GM12878 (cell line): ENCODE measurements around the gene SLC30A7. TPM values are rescaled to one million over a fixed set of nuclear protein-coding genes. Genes with fewer than 3 reads are reported as not detected.

Experiments
- ATAC-seq: fragments of 200-7000 bp; cut with Tn5 transposase; 3 replicates; pipeline ENCODE4 v1.9.1; 2020; ENCODE audit warnings: mild to moderate bottlenecking, moderate library complexity
- BruUV-seq: library from RNA; stranded (reverse); fragments of 400-500 nt; replicated peaks from 2 replicates; lab custom pipeline; 2021; lab: Mats Ljungman, UMichigan
- CTCF ChIA-PET: fragments of 300-600 bp; sonication (Branson Sonifier 250); formaldehyde crosslinking; extraction: SDS; loops from one replicate; lab custom pipeline; 2021; ENCODE audit warnings: inconsistent platforms; lab: Yijun Ruan, JAX
- POLR2A ChIA-PET: fragments of 350-600 bp; formaldehyde crosslinking; extraction: SDS; loops from one replicate; lab custom pipeline; 2021; ENCODE audit warnings: inconsistent platforms; lab: Charles Lee
- RAD21 ChIA-PET: fragments of 300-600 bp; sonication (Branson Sonifier 250); formaldehyde crosslinking; loops from one replicate; lab custom pipeline; 2023; ENCODE audit warnings: antibody characterized with exemption; ENCODE audit not compliant: unreplicated experiment; lab: Charles Lee
- SMC1A ChIA-PET: fragments of 300-600 bp; sonication (Branson Sonifier 250); formaldehyde crosslinking; loops from one replicate; lab custom pipeline; 2023; ENCODE audit not compliant: unreplicated experiment, uncharacterized antibody; lab: Charles Lee
- DNase-seq: peaks from one replicate; pipeline ENCODE4 v3.0.0-alpha.2; 2011; ENCODE audit warnings: low read depth, low spot score
- FAIRE-seq: peaks from 3 replicates; lab custom pipeline; 2011; peaks lifted over from hg19 to GRCh38; lab: Jason Lieb, UNC
- H2AFZ ChIP-seq: 2 replicates; pipeline ENCODE4 v1.6.0; 2011; ENCODE audit warnings: low read depth, low read length, control low read depth; ENCODE audit not compliant: control insufficient read depth
- H3K27ac ChIP-seq: 2 replicates; pipeline ENCODE4 v1.5.1; 2011; ENCODE audit warnings: control low read depth; ENCODE audit not compliant: control insufficient read depth, insufficient read depth
- H3K27me3 ChIP-seq, 2 experiments: replicated peaks in 1 of 2; 2 replicates each; pipeline versions ENCODE4 v1.6.0 to v1.6.1; 2011; ENCODE audit warnings: low read length in 1 of 2; ENCODE audit not compliant: control insufficient read depth in 2 of 2, insufficient read depth in 2 of 2
- H3K36me3 ChIP-seq, 2 experiments: 2 replicates each; pipeline ENCODE4 v1.5.1; 2011; ENCODE audit warnings: low read length in 1 of 2; ENCODE audit not compliant: control insufficient read depth in 2 of 2, insufficient read depth in 2 of 2
- H3K4me1 ChIP-seq: 2 replicates; pipeline ENCODE4 v1.6.1; 2011; ENCODE audit warnings: mild to moderate bottlenecking, low read length, moderate library complexity, mixed read lengths; ENCODE audit not compliant: control insufficient read depth, insufficient read depth
- H3K4me2 ChIP-seq: 2 replicates; pipeline ENCODE4 v1.6.0; 2011; ENCODE audit warnings: control low read depth; ENCODE audit not compliant: control insufficient read depth, insufficient read depth
- H3K4me3 ChIP-seq: fragments of 200-600 bp; sonication (generic); 2 replicates; pipeline ENCODE4 v1.5.1; 2016
- H3K79me2 ChIP-seq: 2 replicates; pipeline ENCODE4 v1.6.0; 2011; ENCODE audit warnings: low read length; ENCODE audit not compliant: control insufficient read depth, insufficient read depth
- H3K9ac ChIP-seq: 2 replicates; pipeline ENCODE4 v1.8.0; 2011; ENCODE audit warnings: low read length, control low read depth, mixed read lengths; ENCODE audit not compliant: control insufficient read depth, insufficient read depth
- H3K9me3 ChIP-seq: replicated peaks from 3 replicates; pipeline ENCODE4 v1.5.1; 2011; ENCODE audit warnings: mild to moderate bottlenecking, low read length; ENCODE audit not compliant: control insufficient read depth, insufficient read depth
- H4K20me1 ChIP-seq: 2 replicates; pipeline ENCODE4 v1.6.0; 2011; ENCODE audit not compliant: control insufficient read depth, insufficient read depth
- BCL11A ChIP-seq: IDR thresholded peaks from 2 replicates; pipeline ENCODE4 v1.6.1; 2011; ENCODE audit warnings: low read depth, low read length
- CBFB ChIP-seq: IDR thresholded peaks from 2 replicates; pipeline ENCODE4 v1.6.1; 2016; ENCODE audit warnings: antibody characterized with exemption, low read depth
- CEBPB ChIP-seq, 2 experiments: fragments of 150-350 bp in 1 of 2; IDR thresholded peaks; 2 replicates each; pipeline ENCODE4 v1.6.1; 2012 to 2014; ENCODE audit warnings: low read depth in 2 of 2, low read length in 2 of 2, borderline replicate concordance in 1 of 2, inconsistent platforms in 1 of 2
- CHD1 ChIP-seq: IDR thresholded peaks from 2 replicates; pipeline ENCODE4 v1.6.1; 2012; ENCODE audit warnings: low read depth, low read length, improper control_type of control experiment
- EP300 ChIP-seq, 2 experiments: fragments of 150-350 bp in 1 of 2; IDR thresholded peaks; 2 replicates each; pipeline ENCODE4 v1.6.1; 2011 to 2012; ENCODE audit warnings: low read depth in 2 of 2, low read length in 2 of 2, borderline replicate concordance in 1 of 2, improper control_type of control experiment in 1 of 2, inconsistent platforms in 1 of 2; ENCODE audit not compliant: control insufficient read depth in 1 of 2
- FOXK2 ChIP-seq: fragments of 450-650 bp; IDR thresholded peaks from 2 replicates; pipeline ENCODE4 v1.6.1; 2017; ENCODE audit warnings: mild to moderate bottlenecking, moderate library complexity
- GATAD2B ChIP-seq: fragments of 450-650 bp; conservative IDR thresholded peaks from 2 replicates; pipeline ENCODE4 v1.6.1; 2017; ENCODE audit warnings: low read depth, mild to moderate bottlenecking, moderate library complexity
- IRF4 ChIP-seq: IDR thresholded peaks from 2 replicates; pipeline ENCODE4 v1.6.1; 2011; ENCODE audit warnings: low read depth, low read length
- NR2C1 ChIP-seq: fragments of 450-650 bp; IDR thresholded peaks from 2 replicates; pipeline ENCODE4 v1.6.1; 2017; ENCODE audit warnings: antibody characterized with exemption, mild to moderate bottlenecking, moderate library complexity
- RCOR1 ChIP-seq: conservative IDR thresholded peaks from 2 replicates; pipeline ENCODE4 v1.6.1; 2012; ENCODE audit warnings: low read depth, low read length, improper control_type of control experiment
- RUNX3 ChIP-seq: IDR thresholded peaks from 2 replicates; pipeline ENCODE4 v1.6.1; 2012; ENCODE audit warnings: low read length, inconsistent platforms
- SPI1 ChIP-seq: IDR thresholded peaks from 2 replicates; pipeline ENCODE4 v1.6.1; 2011; ENCODE audit warnings: low read depth, mild to moderate bottlenecking, low read length, moderate library complexity, borderline replicate concordance; ENCODE audit not compliant: insufficient read depth
- SREBF2 ChIP-seq: IDR thresholded peaks from 2 replicates; pipeline ENCODE4 v1.6.1; 2012; ENCODE audit warnings: mild to moderate bottlenecking, low read length
- SUPT20H ChIP-seq: IDR thresholded peaks from 2 replicates; pipeline ENCODE4 v1.6.1; 2011; ENCODE audit warnings: low read depth, mild to moderate bottlenecking, low read length, moderate library complexity, borderline replicate concordance; ENCODE audit not compliant: control insufficient read depth
- YBX1 ChIP-seq: fragments of 450-650 bp; IDR thresholded peaks from 2 replicates; pipeline ENCODE4 v1.6.1; 2016; ENCODE audit warnings: antibody characterized with exemption
- ZNF274 ChIP-seq: IDR thresholded peaks from one replicate; pipeline ENCODE4 v1.8.0; 2011; ENCODE audit not compliant: insufficient read length, insufficient read depth
- WGBS: methylation state at CpG from one replicate; pipeline ENCODE4 v1.1.6; 2016; ENCODE audit warnings: low lambda C conversion rate; ENCODE audit not compliant: insufficient replicate concordance, insufficient coverage; ENCODE audit errors: missing lambda C conversion rate; 5-methylcytosine and 5-hydroxymethylcytosine counted together
- in situ Hi-C: fragments of 300-500 bp; cut with MboI; formaldehyde crosslinking; loops from 9 replicates; pipeline ENCODE4 v1.14.3; 2018; ENCODE audit warnings: mixed read lengths
- intact Hi-C: fragments of 100-400 bp; cut with micrococcal nuclease; formaldehyde crosslinking; loops from one replicate; pipeline ENCODE4 v1.14.2; 2022; ENCODE audit not compliant: unreplicated experiment
- polyA plus RNA-seq, 11 experiments: library from polyadenylated mRNA; depleted of rRNA in 4 of 11; unstranded in 6 of 11; stranded (reverse) in 5 of 11; fragments of >200 nt; fragmentation: Nextera tagmentation in 4 of 11; fragmentation: Illumina TruSeq in 1 of 11; extraction: Ambion mirVana in 4 of 11; extraction: Trizol in 1 of 11; gene quantifications; 1 replicate in 1 of 11; 2 replicates in 10 of 11; pipeline versions ENCODE4 v1.2.1 to v1.2.3, GENCODE V29; 2011 to 2016; ENCODE audit warnings: inconsistent platforms in 2 of 11, missing spikeins in 2 of 11, low read depth in 1 of 11
- total RNA-seq, 4 experiments: library from RNA; depleted of rRNA in 3 of 4; stranded (reverse); fragments of >200 nt in 3 of 4; fragmentation: Illumina TruSeq in 1 of 4; extraction: Trizol in 1 of 4; gene quantifications; 2 replicates each; pipeline versions ENCODE4 v1.2.1 to v1.2.3, GENCODE V29; 2013 to 2021

Gene SLC30A7
- total and polyA plus RNA-seq, 10 of the 15 experiments (the other 5 are each of a cell fraction or from before 2014, with no cell fraction given): 4.4 to 23.3 (median 16.9) TPM

DNA sequence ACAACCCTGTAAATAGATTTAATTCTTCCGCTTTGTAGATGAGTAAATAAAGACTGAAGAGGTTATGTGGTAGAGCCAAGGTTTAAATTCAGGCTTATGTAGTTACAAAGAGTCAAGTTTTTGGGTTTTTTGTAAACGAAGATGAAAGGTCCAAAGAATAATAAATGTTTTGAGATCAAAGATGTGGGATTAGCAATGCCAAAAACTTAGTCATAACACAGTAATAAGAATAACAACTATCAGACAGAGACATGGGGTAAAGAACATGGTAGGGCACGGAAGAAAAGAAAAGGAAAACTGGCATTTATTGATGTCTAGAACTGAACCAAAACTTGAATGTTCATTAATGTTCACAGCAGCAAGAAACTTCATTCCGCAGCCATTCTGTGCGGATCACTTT lies 44.2 kb upstream of the SLC30A7 start:
- H3K79me2 ChIP-seq: no peaks in the 10 kb centered on the region
- WGBS: 61% methylated on average over 5 of the region's 5 CpGs
- ChIA-PET SMC1A (interaction anchor here (0.7 kb wide), 1 partner anchor 41 kb away, joined by 3 read pairs; no protein-coding TSS in a partner anchor), POLR2A (no interaction called here), CTCF (interaction anchor here (0.8 to 1.1 kb wide), 2 partner anchors 16 to 22 kb away, joined by 3 to 4 read pairs; no protein-coding TSS in a partner anchor), RAD21 (no interaction called here)
- H3K4me3 ChIP-seq: no peak overlapping the region
- DNase-seq (no peak), ATAC-seq (no peak), FAIRE-seq (no peak)
- H3K4me1 ChIP-seq: no peaks in the 10 kb centered on the region
- no peaks in the 10 kb centered on the region for H3K36me3 ChIP-seq
- no peak overlapping the region for H3K4me2 ChIP-seq
- no peaks in the 10 kb centered on the region for H4K20me1 ChIP-seq
- intact Hi-C loops (no loop called here), in situ Hi-C loops (loop anchor here (25.0 kb wide), 1 partner anchor 1664 kb away; no protein-coding TSS in a partner anchor)
- TF ChIP-seq FOXK2 (no peak), ZNF274 (no peak), SREBF2 (no peak), BCL11A (no peak), SPI1 (no peak), IRF4 (no peak), CBFB (no peak), NR2C1 (no peak), RCOR1 (no peak), RUNX3 (no peak), CEBPB (IDR thresholded peaks at IDR 0.05; ENCODE audit: borderline replicate concordance in 1 of 2, low read depth in 2 of 2, low read length in 2 of 2) (no peak), CHD1 (no peak), EP300 (IDR thresholded peaks at IDR 0.05; ENCODE audit: borderline replicate concordance in 1 of 2, control insufficient read depth in 1 of 2, low read depth in 2 of 2, low read length in 2 of 2) (no peak), SUPT20H (no peak), GATAD2B (no peak), YBX1 (no peak)
- H3K9me3 ChIP-seq: no peaks in the 10 kb centered on the region
- H3K27me3 ChIP-seq: no peaks in the 10 kb centered on the region
- H3K27ac ChIP-seq: no peak overlapping the region
- no peak overlapping the region for H3K9ac ChIP-seq
- no peak overlapping the region for H2AFZ ChIP-seq
- no TSS peak for BruUV-seq
